Measurements from ENCODE around the gene IGFBP5. TPM values are rescaled to one million over a fixed set of nuclear protein-coding genes. Genes with fewer than 3 reads are reported as not detected.

The IGFBP5 gene
- total and polyA plus RNA-seq, 9 donors = 718 to 3,214 (median 2,226) TPM

DNA sequence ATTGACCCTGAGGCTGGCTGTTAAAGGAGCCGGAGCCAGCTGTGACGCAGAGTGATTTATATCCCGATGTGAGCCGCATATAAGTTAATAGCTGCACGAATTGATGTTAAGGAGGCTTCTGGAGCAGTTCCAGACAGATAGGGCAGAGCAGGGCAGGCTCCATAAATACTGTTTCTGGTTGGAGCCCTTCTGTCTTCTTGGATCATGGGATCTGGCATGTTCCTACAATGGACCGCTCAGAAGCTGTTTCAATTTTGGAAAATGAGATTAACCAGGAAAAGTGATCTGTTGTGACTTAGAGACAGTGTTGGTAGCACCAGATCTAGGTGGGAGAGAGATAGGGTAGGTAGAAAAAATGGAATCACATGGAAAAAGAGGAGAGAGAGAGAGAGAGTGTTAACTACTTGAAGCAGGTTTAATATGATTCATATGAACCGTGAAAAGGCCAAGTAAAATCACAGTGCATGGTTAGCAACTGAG is 4.8 kb upstream of the IGFBP5 start:
- Histone ChIP-seq H3K4me3 (no peak overlapping the region), H3K27me3 (no peaks in the 10 kb centered on the region), H3K36me3 (no peaks in the 10 kb centered on the region), H3K27ac (peak overlapping the region in 1 of 2 donors; percentile 73), H3K9me3 (no peaks in the 10 kb centered on the region), H3K4me1 (ENCODE audit: insufficient read depth) (peaks cover 23% of the 10 kb centered on the region)
- TF ChIP-seq, protein P1, sequence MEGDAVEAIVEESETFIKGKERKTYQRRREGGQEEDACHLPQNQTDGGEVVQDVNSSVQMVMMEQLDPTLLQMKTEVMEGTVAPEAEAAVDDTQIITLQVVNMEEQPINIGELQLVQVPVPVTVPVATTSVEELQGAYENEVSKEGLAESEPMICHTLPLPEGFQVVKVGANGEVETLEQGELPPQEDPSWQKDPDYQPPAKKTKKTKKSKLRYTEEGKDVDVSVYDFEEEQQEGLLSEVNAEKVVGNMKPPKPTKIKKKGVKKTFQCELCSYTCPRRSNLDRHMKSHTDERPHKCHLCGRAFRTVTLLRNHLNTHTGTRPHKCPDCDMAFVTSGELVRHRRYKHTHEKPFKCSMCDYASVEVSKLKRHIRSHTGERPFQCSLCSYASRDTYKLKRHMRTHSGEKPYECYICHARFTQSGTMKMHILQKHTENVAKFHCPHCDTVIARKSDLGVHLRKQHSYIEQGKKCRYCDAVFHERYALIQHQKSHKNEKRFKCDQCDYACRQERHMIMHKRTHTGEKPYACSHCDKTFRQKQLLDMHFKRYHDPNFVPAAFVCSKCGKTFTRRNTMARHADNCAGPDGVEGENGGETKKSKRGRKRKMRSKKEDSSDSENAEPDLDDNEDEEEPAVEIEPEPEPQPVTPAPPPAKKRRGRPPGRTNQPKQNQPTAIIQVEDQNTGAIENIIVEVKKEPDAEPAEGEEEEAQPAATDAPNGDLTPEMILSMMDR (IDR thresholded peaks at IDR 0.05) = no peak
- WGBS, 3 donors = 16 to 22% (median 17%) methylated on average over 7 of the region's 7 CpGs
- intact Hi-C loops (cut with DNase I) = loop anchor here in 3 of 4 donors (5.0 to 10.0 kb wide), 4 partner anchors 235 to 812 kb away; no protein-coding TSS in a partner anchor
- DNase-seq = peak in 1 of 5 donors; percentile 55

DNA sequence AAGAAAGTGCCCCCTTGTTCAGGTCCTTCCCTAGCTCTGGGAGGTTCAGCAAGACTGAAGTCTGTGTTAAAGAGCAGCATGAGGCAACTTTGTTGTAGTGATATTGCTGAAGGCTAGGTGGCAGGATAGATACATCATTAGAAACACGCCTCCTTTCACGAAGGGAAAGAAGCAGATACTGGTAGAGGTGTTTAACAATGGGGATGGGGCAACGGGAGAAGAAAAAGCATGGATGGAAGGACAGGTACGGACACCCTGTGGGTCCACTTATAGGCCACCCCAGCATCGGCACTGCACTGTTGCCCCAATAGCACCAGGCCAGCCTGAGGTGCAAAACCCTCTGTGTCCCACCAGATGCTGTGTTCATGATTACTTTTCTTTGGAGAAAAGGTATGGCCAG is 3.5 kb upstream of the IGFBP5 start:
- H3K4me3 ChIP-seq = no peak overlapping the region
- WGBS, 3 donors = 8 to 17% (median 14%) methylated on average over 5 of the region's 5 CpGs
- H3K4me1 ChIP-seq (ENCODE audit: insufficient read depth) = peaks cover 23% of the 10 kb centered on the region
- H3K36me3 ChIP-seq = no peaks in the 10 kb centered on the region
- TF ChIP-seq POLR2A (IDR thresholded peaks at IDR 0.05) (no peak), EP300 (IDR thresholded peaks at IDR 0.05) (no peak)
- TF ChIP-seq, protein P1 (IDR thresholded peaks at IDR 0.05) = peak; percentile 49 to 88 (median 79)
- intact Hi-C loops (cut with DNase I) = loop anchor here (5.0 to 10.0 kb wide), 12 partner anchors 158 to 1013 kb away; no protein-coding TSS in a partner anchor
- no peaks in the 10 kb centered on the region for H3K27me3 ChIP-seq
- H3K27ac ChIP-seq = peak overlapping the region in 1 of 2 donors; percentile 73
- peak in 2 of 5 donors; percentile 33 to 50 for DNase-seq
- H3K9me3 ChIP-seq = no peaks in the 10 kb centered on the region

DNA sequence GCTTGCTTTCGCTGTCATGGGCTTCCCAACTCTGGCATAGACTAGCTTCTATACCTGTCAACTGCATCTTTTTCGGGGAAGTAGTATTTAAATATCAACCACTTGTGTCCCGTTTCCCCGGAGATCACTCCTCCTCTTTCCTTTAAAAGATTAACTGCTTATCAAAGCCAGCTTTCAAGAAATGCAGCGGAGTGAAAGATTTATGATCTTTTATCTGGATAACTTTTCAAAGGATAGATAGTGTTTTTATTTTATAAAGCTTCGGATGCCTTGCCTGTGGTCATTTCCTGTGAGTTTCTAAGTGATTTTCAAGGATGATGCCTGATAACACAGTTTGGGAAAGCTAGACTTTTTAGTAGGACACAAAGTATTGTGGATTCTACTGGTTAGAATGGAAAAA is 2.9 kb upstream of the IGFBP5 start:
- 44 to 49% (median 46%) methylated on average over 6 of the region's 6 CpGs for WGBS, 3 donors
- Histone ChIP-seq H3K4me1 (ENCODE audit: insufficient read depth) (peaks cover 23% of the 10 kb centered on the region), H3K4me3 (no peak overlapping the region), H3K36me3 (no peaks in the 10 kb centered on the region), H3K27me3 (no peaks in the 10 kb centered on the region), H3K27ac (peak overlapping the region in 1 of 2 donors; percentile 73), H3K9me3 (no peaks in the 10 kb centered on the region)
- TF ChIP-seq POLR2A (IDR thresholded peaks at IDR 0.05) (no peak), EP300 (IDR thresholded peaks at IDR 0.05) (no peak)
- TF ChIP-seq, protein P1 (IDR thresholded peaks at IDR 0.05) = no peak
- intact Hi-C loops (cut with DNase I) = loop anchor here (5.0 to 10.0 kb wide), 12 partner anchors 159 to 1014 kb away; no protein-coding TSS in a partner anchor
- DNase-seq = peak in 1 of 5 donors; percentile 10

GRCh38 chr2:216696751-216697560 is 1.6 kb upstream of the IGFBP5 start:
- peaks cover 23% of the 10 kb centered on the region for H3K4me1 ChIP-seq (ENCODE audit: insufficient read depth)
- no peak overlapping the region for H3K4me3 ChIP-seq
- intact Hi-C loops (cut with DNase I) = loop anchor here (5.0 to 10.0 kb wide), 12 partner anchors 160 to 1015 kb away; no protein-coding TSS in a partner anchor
- 21 to 22% (median 21%) methylated on average over 7 of the region's 7 CpGs for WGBS, 3 donors
- no peaks in the 10 kb centered on the region for H3K36me3 ChIP-seq
- no peaks in the 10 kb centered on the region for H3K27me3 ChIP-seq
- H3K9me3 ChIP-seq = no peaks in the 10 kb centered on the region
- TF ChIP-seq EP300 (IDR thresholded peaks at IDR 0.05) (no peak), POLR2A (IDR thresholded peaks at IDR 0.05) (no peak)
- TF ChIP-seq, protein P1 (IDR thresholded peaks at IDR 0.05) = peak; percentile 45 to 79 (median 78)
- DNase-seq = peak in 2 of 5 donors; percentile 20 to 30
- peak overlapping the region in 1 of 2 donors; percentile 49 for H3K27ac ChIP-seq
